Right atrium auricular region (tissue), 2 donors: ENCODE data around the gene UQCRQ. TPM values are rescaled to one million over a fixed set of nuclear protein-coding genes. Genes with fewer than 3 reads are reported as not detected.

Source experiments
- DNase-seq: peaks from one replicate; pipeline ENCODE4 v3.0.0-alpha.2; 2019; ENCODE audit warnings: low spot score
- H3K27ac ChIP-seq, 2 donors: fragments of 200-600 bp; sonication (generic); 1 replicate in 1 of 2; 2 replicates in 1 of 2; pipeline ENCODE4 v1.5.1; 2016 to 2019
- H3K27me3 ChIP-seq, 2 donors: fragments of 200-600 bp; sonication (generic); one replicate each; pipeline versions ENCODE4 v1.5.1 to v1.6.0; 2017 to 2019
- H3K36me3 ChIP-seq: fragments of 200-600 bp; sonication (generic); one replicate; pipeline ENCODE4 v1.5.1; 2016
- H3K4me1 ChIP-seq, 2 donors: fragments of 200-600 bp; sonication (generic); one replicate each; pipeline versions ENCODE4 v1.5.1 to v1.6.0; 2017 to 2019
- H3K4me3 ChIP-seq, 2 donors: fragments of 200-600 bp; sonication (generic); 1 replicate in 1 of 2; 2 replicates in 1 of 2; pipeline ENCODE4 v1.5.1; 2017 to 2019; ENCODE audit warnings: mild to moderate bottlenecking in 1 of 2, moderate library complexity in 1 of 2
- H3K9me3 ChIP-seq, 2 donors: fragments of 200-600 bp; sonication (generic); one replicate each; pipeline ENCODE4 v1.5.1; 2019
- CTCF ChIP-seq, 2 donors: fragments of 200-600 bp; sonication (generic); IDR thresholded peaks; one replicate each; pipeline ENCODE4 v1.5.1; 2019; ENCODE audit warnings: antibody characterized with exemption in 2 of 2
- total RNA-seq, 2 donors: library from RNA; depleted of rRNA; stranded (reverse); fragments of >200 nt; gene quantifications; one replicate each; pipeline ENCODE4 v1.1.0, GENCODE V29; 2016

UQCRQ gene
- total RNA-seq, 2 donors from 2014 or later: 276 to 335 TPM

GRCh38 chr5:132873119-132873929 is 6.9 kb downstream of the UQCRQ start, which contains the start of gene LEAP2:
LEAP2 (plus strand) TSS chr5:132873668; CDS start chr5:132873695, 27 bp downstream.
- H3K27ac ChIP-seq: peak within 1 kb of the TSS; percentile 9 to 62
- no peaks in the 10 kb centered on the region for H3K27me3 ChIP-seq
- TF ChIP-seq CTCF (IDR thresholded peaks at IDR 0.05): no peak
- H3K36me3 ChIP-seq: peaks cover 33% of the 10 kb centered on the region
- no peak for DNase-seq
- H3K4me1 ChIP-seq: peaks cover 0 to 35% of the 10 kb centered on the region in 2 donors
- H3K4me3 ChIP-seq: no peak within 1 kb of the TSS
- H3K9me3 ChIP-seq: no peaks in the 10 kb centered on the region

- no peak overlapping the region for H3K4me3 ChIP-seq
- H3K36me3 ChIP-seq: peaks cover 29% of the 10 kb centered on the region
- H3K27me3 ChIP-seq: no peaks in the 10 kb centered on the region
- TF ChIP-seq CTCF (IDR thresholded peaks at IDR 0.05): no peak
- DNase-seq: no peak
- H3K4me1 ChIP-seq: peaks cover 0 to 35% of the 10 kb centered on the region in 2 donors
- no peaks in the 10 kb centered on the region for H3K9me3 ChIP-seq
- H3K27ac ChIP-seq: peak overlapping the region in 1 of 2 donors; percentile 62
Measured at GRCh38 chr5:132873930-132874271, 7.5 kb downstream of the UQCRQ start.

GRCh38 chr5:132876020-132876759 is 9.7 kb downstream of the UQCRQ start:
- no peak overlapping the region for H3K27ac ChIP-seq
- no peak for DNase-seq
- no peak for TF ChIP-seq CTCF (IDR thresholded peaks at IDR 0.05)
- no peak overlapping the region for H3K4me3 ChIP-seq
- peaks cover 38% of the 10 kb centered on the region for H3K36me3 ChIP-seq
- H3K9me3 ChIP-seq: no peaks in the 10 kb centered on the region
- peaks cover 0 to 35% of the 10 kb centered on the region in 2 donors for H3K4me1 ChIP-seq
- no peaks in the 10 kb centered on the region for H3K27me3 ChIP-seq

GRCh38 chr5:132877466-132877865 is 11.0 kb downstream of the UQCRQ start:
- H3K27ac ChIP-seq: peak overlapping the region in 1 of 2 donors; percentile 10
- DNase-seq: no peak
- no peak overlapping the region for H3K4me3 ChIP-seq
- peaks cover 0 to 26% of the 10 kb centered on the region in 2 donors for H3K4me1 ChIP-seq
- H3K27me3 ChIP-seq: no peaks in the 10 kb centered on the region
- H3K36me3 ChIP-seq: peaks cover 42% of the 10 kb centered on the region
- no peaks in the 10 kb centered on the region for H3K9me3 ChIP-seq
- no peak for TF ChIP-seq CTCF (IDR thresholded peaks at IDR 0.05)

- no peak for DNase-seq
- TF ChIP-seq CTCF (IDR thresholded peaks at IDR 0.05): no peak
- Histone ChIP-seq H3K4me1 (peaks cover 0 to 22% of the 10 kb centered on the region in 2 donors), H3K4me3 (no peak overlapping the region), H3K27ac (peak overlapping the region in 1 of 2 donors; percentile 10), H3K9me3 (no peaks in the 10 kb centered on the region), H3K27me3 (no peaks in the 10 kb centered on the region), H3K36me3 (peaks cover 47% of the 10 kb centered on the region)
Measured at GRCh38 chr5:132877938-132878337, 11.5 kb downstream of the UQCRQ start.
